K562 (cell line): ENCODE data around the gene DUSP28. TPM values are rescaled to one million over a fixed set of nuclear protein-coding genes. Genes with fewer than 3 reads are reported as not detected.
A peak's percentile ranks its signal among the peaks of the same experiment; 100 is the strongest.

Source experiments
- CBFA2T3 ChIP-seq: fragments of 450-650 bp; IDR thresholded peaks from 2 replicates; pipeline ENCODE4 v1.6.1; 2017
- CREB1 ChIP-seq, 2 experiments: sonication (generic) in 1 of 2; formaldehyde crosslinking in 1 of 2; IDR thresholded peaks; 2 replicates each; pipeline versions ENCODE4 v1.6.1 to v1.8.0; 2012 to 2022; ENCODE audit warnings: inconsistent platforms in 1 of 2, mild to moderate bottlenecking in 1 of 2, missing genetic modification reagents in 1 of 2, moderate library complexity in 1 of 2
- DPF2 ChIP-seq: fragments of 450-650 bp; IDR thresholded peaks from 2 replicates; pipeline ENCODE4 v1.6.1; 2016
- ELF2 ChIP-seq: fragments of 250-450 bp; sonication (Bioruptor Pico); IDR thresholded peaks from 2 replicates; pipeline ENCODE4 v1.5.0; 2021; ENCODE audit warnings: mild to moderate bottlenecking
- ETS2 ChIP-seq: IDR thresholded peaks from 2 replicates; pipeline ENCODE4 v1.6.1; 2016; ENCODE audit warnings: borderline replicate concordance, missing genetic modification characterization, mild to moderate bottlenecking, moderate library complexity, missing compliant biosample characterization; ENCODE audit not compliant: poor library complexity, severe bottlenecking
- JUND ChIP-seq, 2 experiments: IDR thresholded peaks; 2 replicates in 1 of 2; 3 replicates in 1 of 2; pipeline ENCODE4 v1.6.1; 2011; ENCODE audit warnings: borderline replicate concordance in 2 of 2, low read depth in 2 of 2, low read length in 2 of 2, improper control_type of control experiment in 1 of 2, missing biosample characterization in 1 of 2, missing genetic modification characterization in 1 of 2, missing genetic modification reagents in 1 of 2
- MIER1 ChIP-seq: fragments of 450-650 bp; IDR thresholded peaks from 2 replicates; pipeline ENCODE4 v1.6.1; 2016; ENCODE audit warnings: antibody characterized with exemption, mild to moderate bottlenecking, low read depth
- POLR2AphosphoS5 ChIP-seq: IDR thresholded peaks from 2 replicates; pipeline ENCODE4 v1.6.1; 2011; ENCODE audit warnings: mild to moderate bottlenecking, low read depth, low read length, moderate library complexity; ENCODE audit not compliant: control insufficient read depth, insufficient read depth
- RBM34 ChIP-seq: fragments of 200-400 bp; formaldehyde crosslinking; IDR thresholded peaks from 2 replicates; pipeline ENCODE4 v1.6.1; 2018; ENCODE audit warnings: low read length, borderline replicate concordance; ENCODE audit not compliant: insufficient read depth
- THRAP3 ChIP-seq: fragments of 450-650 bp; IDR thresholded peaks from 2 replicates; pipeline ENCODE4 v1.6.1; 2016; ENCODE audit warnings: mild to moderate bottlenecking, inconsistent platforms, borderline replicate concordance
- ZBTB40 ChIP-seq, 2 experiments: fragments of 450-650 bp in 1 of 2; sonication (generic) in 1 of 2; formaldehyde crosslinking in 1 of 2; IDR thresholded peaks; 2 replicates each; pipeline versions ENCODE4 v1.7.1 to v1.9.0; 2016 to 2022; ENCODE audit warnings: inconsistent platforms in 1 of 2, mild to moderate bottlenecking in 1 of 2, missing genetic modification reagents in 1 of 2
- ZNF384 ChIP-seq: IDR thresholded peaks from 2 replicates; pipeline ENCODE4 v1.6.1; 2012; ENCODE audit warnings: low read depth, low read length, improper control_type of control experiment
- ZNF639 ChIP-seq, 2 experiments: fragments of 200-800 bp in 1 of 2; sonication (Bioruptor generic) in 1 of 2; sonication (generic) in 1 of 2; formaldehyde crosslinking in 1 of 2; IDR thresholded peaks in 1 of 2; conservative IDR thresholded peaks in 1 of 2; 2 replicates each; pipeline versions ENCODE4 v1.5.0 to v1.6.1; 2016 to 2020; ENCODE audit warnings: missing compliant biosample characterization in 1 of 2, missing genetic modification characterization in 1 of 2, missing genetic modification reagents in 1 of 2
- polyA plus RNA-seq, 8 experiments: library from polyadenylated mRNA; depleted of rRNA in 4 of 8; stranded (reverse) in 5 of 8; unstranded in 3 of 8; fragments of >200 nt; fragmentation: Nextera tagmentation in 2 of 8; fragmentation: Illumina TruSeq in 1 of 8; extraction: Ambion mirVana in 2 of 8; extraction: Trizol in 1 of 8; gene quantifications; 2 replicates each; pipeline versions ENCODE4 v1.2.1 to v1.2.3, GENCODE V29; 2011 to 2014; ENCODE audit warnings: inconsistent platforms in 1 of 8, missing spikeins in 1 of 8
- total RNA-seq, 7 experiments: library from RNA; depleted of rRNA in 6 of 7; stranded (reverse); fragments of >200 nt in 6 of 7; fragmentation: Illumina TruSeq in 2 of 7; extraction: Trizol in 2 of 7; gene quantifications; 2 replicates each; pipeline versions ENCODE4 v1.2.1 to v1.2.3, GENCODE V29; 2011 to 2021; ENCODE audit warnings: low replicate concordance in 1 of 7

The DUSP28 gene
- total and polyA plus RNA-seq, 9 of the 15 experiments (the other 6 are each of a cell fraction or from before 2014, with no cell fraction given), result 2.8 to 8.1 (median 4.2) TPM

- TF ChIP-seq JUND (IDR thresholded peaks at IDR 0.05; ENCODE audit: borderline replicate concordance, low read depth, low read length) (peak; percentile 45; the same call in 1 of the 2 replicates), JUND (tag; IDR thresholded peaks at IDR 0.05; ENCODE audit: borderline replicate concordance, low read depth, low read length) (no peak; the same call in 2 of the 3 replicates), DPF2 (no peak), ELF2 (CRISPR knock-in tag) (no peak), CREB1 (IDR thresholded peaks at IDR 0.05) (no peak), CREB1 (CRISPR knock-in tag; IDR thresholded peaks at IDR 0.05) (peak; percentile 38; the same call in 1 of the 2 replicates), CBFA2T3 (no peak), ZNF639 (CRISPR knock-in tag; conservative IDR thresholded peaks at IDR 0.05 in 1 of 2, IDR thresholded peaks at IDR 0.05 in 1 of 2) (peak in 1 of 2 experiments; percentile 4; a peak in 1 of 4 replicates), ETS2 (tag) (no peak), POLR2AphosphoS5 (0 out of 2 replicates have a peak, but pooled peaks have one; percentile 12), ZBTB40 (IDR thresholded peaks at IDR 0.05) (no peak), ZBTB40 (CRISPR knock-in tag; IDR thresholded peaks at IDR 0.05) (no peak), THRAP3 (no peak), RBM34 (no peak), MIER1 (no peak), ZNF384 (no peak)
Observed at GRCh38 chr2:240564561-240565332, 4.6 kb downstream of the DUSP28 start (continued).
